ENCODE data around the gene CNBD2.
"Not testable (repeated sequence)": the region's sequence is repeated elsewhere in the genome, so short reads cannot be mapped to it uniquely, and the experiment has no call there.

CNBD2 gene

GRCh38 chr20:36017048-36017951 is 48.9 kb downstream of the CNBD2 start:
- WGBS, 2 donors (ENCODE audit: extremely low coverage in 2 of 2, insufficient read length in 2 of 2, insufficient replicate concordance in 1 of 2): no CpG with 5 or more reads among the region's 11 CpGs
- no peak overlapping the region for H2BK120ac ChIP-seq (ENCODE audit: low read depth, low read length)
- H2BK5ac ChIP-seq (ENCODE audit: low read length): peak overlapping the region; percentile 49
- H3K18ac ChIP-seq (ENCODE audit: low read length): peak overlapping the region; percentile 74
- H3K9me3 ChIP-seq (replicated peaks in 1 of 2; ENCODE audit: control insufficient read depth in 2 of 2, insufficient read depth in 1 of 2, low read depth in 1 of 2, low read length in 2 of 2): no peaks in the 10 kb centered on the region
- no peak overlapping the region for H2BK12ac ChIP-seq (ENCODE audit: low read length)
- no peak overlapping the region for H2AK5ac ChIP-seq (ENCODE audit: low read depth, low read length)
- H4K91ac ChIP-seq (ENCODE audit: low read depth, low read length, poor library complexity): no peak overlapping the region
- H2AFZ ChIP-seq (ENCODE audit: low read length): peak overlapping the region; percentile 20
- peak overlapping the region; percentile 90 for H4K8ac ChIP-seq (ENCODE audit: low read depth, low read length)
- H3K79me1 ChIP-seq (ENCODE audit: low read depth, low read length): no peaks in the 10 kb centered on the region
- H3K14ac ChIP-seq (ENCODE audit: low read length): peak overlapping the region; percentile 9
- no peak overlapping the region for H3K23ac ChIP-seq (ENCODE audit: low read depth, low read length, poor library complexity)
- H3K4me3 ChIP-seq (ENCODE audit: low read length in 2 of 2): no peak overlapping the region
- peak overlapping the region; percentile 30 for H3K9ac ChIP-seq (ENCODE audit: low read depth, low read length, poor library complexity)
- H2BK15ac ChIP-seq (ENCODE audit: low read length): peak overlapping the region; percentile 77
- no peak overlapping the region for H3K4me2 ChIP-seq (ENCODE audit: insufficient read depth, low read length, poor library complexity, severe bottlenecking)
- DNase-seq (ENCODE audit: low spot score): no peak
- no peak overlapping the region for H3K4ac ChIP-seq (ENCODE audit: low read length)
- peaks cover 7 to 9% of the 10 kb centered on the region in 2 donors for H3K4me1 ChIP-seq (ENCODE audit: control insufficient read depth in 2 of 2, insufficient read depth in 1 of 2, low read depth in 1 of 2, low read length in 2 of 2)
- H3K36me3 ChIP-seq (replicated peaks in 1 of 2; ENCODE audit: control insufficient read depth in 2 of 2, insufficient read depth in 2 of 2, low read length in 2 of 2): no peaks in the 10 kb centered on the region
- no peak overlapping the region for H3K27ac ChIP-seq (replicated peaks; ENCODE audit: low read length)
- peaks cover 0 to 4% (median 0%) of the 10 kb centered on the region in 3 experiments for H3K27me3 ChIP-seq (ENCODE audit: control insufficient read depth in 3 of 3, insufficient read depth in 3 of 3, low read depth in 1 of 3, low read length in 3 of 3)

DNA sequence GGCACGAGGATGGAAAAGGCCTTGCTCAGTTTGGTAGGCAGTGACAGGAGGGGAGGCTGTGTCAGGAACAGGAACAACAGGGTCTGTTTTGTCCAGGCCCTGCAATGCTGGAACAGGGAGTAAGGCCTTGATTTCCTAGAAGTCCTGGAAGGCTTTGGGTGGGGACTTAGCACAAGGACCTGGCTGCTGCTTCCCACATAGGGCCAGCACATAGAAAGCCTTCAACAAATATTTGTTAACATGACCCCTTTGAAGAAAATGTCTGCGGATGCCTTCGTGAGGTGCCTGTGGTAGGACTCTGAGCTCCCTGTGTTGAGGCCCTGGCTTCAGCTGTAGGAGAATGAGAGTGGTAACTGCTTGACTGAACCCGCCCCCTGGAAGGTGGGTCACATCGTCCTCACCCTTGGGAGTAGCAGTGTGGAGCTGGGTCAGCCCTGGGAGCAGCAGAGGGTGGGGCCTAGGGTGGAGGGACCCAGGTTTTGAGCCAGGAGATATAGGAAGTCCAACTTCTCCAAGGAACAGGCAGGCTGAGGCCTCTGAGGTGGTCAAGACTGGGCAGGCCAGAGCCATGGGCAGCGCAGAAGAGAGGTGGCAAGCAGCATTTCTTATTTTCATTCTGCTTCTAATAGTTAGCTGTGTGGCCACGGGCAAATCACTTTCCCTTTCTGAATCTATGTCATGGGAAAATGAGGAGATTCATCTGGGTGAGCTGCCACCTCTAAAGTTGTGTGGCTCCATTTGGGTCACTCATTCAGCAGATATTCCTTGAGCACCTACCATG is 50.0 kb downstream of the CNBD2 start:
- Histone ChIP-seq H3K4ac (ENCODE audit: low read length) (no peak overlapping the region), H3K14ac (ENCODE audit: low read length) (no peak overlapping the region), H3K18ac (ENCODE audit: low read length) (no peak overlapping the region), H3K27me3 (ENCODE audit: control insufficient read depth in 3 of 3, insufficient read depth in 3 of 3, low read depth in 1 of 3, low read length in 3 of 3) (peaks cover 0 to 4% (median 0%) of the 10 kb centered on the region in 3 experiments), H3K4me3 (ENCODE audit: low read length in 2 of 2) (no peak overlapping the region), H4K8ac (ENCODE audit: low read depth, low read length) (no peak overlapping the region), H2AK5ac (ENCODE audit: low read depth, low read length) (no peak overlapping the region), H3K4me1 (ENCODE audit: control insufficient read depth in 2 of 2, insufficient read depth in 1 of 2, low read depth in 1 of 2, low read length in 2 of 2) (peaks cover 7 to 9% of the 10 kb centered on the region in 2 donors), H2BK120ac (ENCODE audit: low read depth, low read length) (no peak overlapping the region), H2AFZ (ENCODE audit: low read length) (peak overlapping the region; percentile 21), H2BK15ac (ENCODE audit: low read length) (peak overlapping the region; percentile 34), H3K36me3 (replicated peaks in 1 of 2; ENCODE audit: control insufficient read depth in 2 of 2, insufficient read depth in 2 of 2, low read length in 2 of 2) (no peaks in the 10 kb centered on the region), H3K27ac (replicated peaks; ENCODE audit: low read length) (no peak overlapping the region), H3K9ac (ENCODE audit: low read depth, low read length, poor library complexity) (no peak overlapping the region), H2BK12ac (ENCODE audit: low read length) (peak overlapping the region; percentile 10), H3K9me3 (replicated peaks in 1 of 2; ENCODE audit: control insufficient read depth in 2 of 2, insufficient read depth in 1 of 2, low read depth in 1 of 2, low read length in 2 of 2) (no peaks in the 10 kb centered on the region), H3K79me1 (ENCODE audit: low read depth, low read length) (no peaks in the 10 kb centered on the region), H4K91ac (ENCODE audit: low read depth, low read length, poor library complexity) (no peak overlapping the region), H3K23ac (ENCODE audit: low read depth, low read length, poor library complexity) (no peak overlapping the region), H2BK5ac (ENCODE audit: low read length) (no peak overlapping the region), H3K4me2 (ENCODE audit: insufficient read depth, low read length, poor library complexity, severe bottlenecking) (no peak overlapping the region)
- no peak for DNase-seq (ENCODE audit: low spot score)
- WGBS, 2 donors (ENCODE audit: extremely low coverage in 2 of 2, insufficient read length in 2 of 2, insufficient replicate concordance in 1 of 2): no CpG with 5 or more reads among the region's 7 CpGs

- not testable (repeated sequence) for H3K4me1 ChIP-seq (ENCODE audit: control insufficient read depth in 2 of 2, insufficient read depth in 1 of 2, low read depth in 1 of 2, low read length in 2 of 2); H2BK5ac ChIP-seq (ENCODE audit: low read length); H4K8ac ChIP-seq (ENCODE audit: low read depth, low read length); H2BK12ac ChIP-seq (ENCODE audit: low read length); H3K9me3 ChIP-seq (replicated peaks in 1 of 2; ENCODE audit: control insufficient read depth in 2 of 2, insufficient read depth in 1 of 2, low read depth in 1 of 2, low read length in 2 of 2); H2BK15ac ChIP-seq (ENCODE audit: low read length); H3K4me3 ChIP-seq (ENCODE audit: low read length in 2 of 2); H3K18ac ChIP-seq (ENCODE audit: low read length); H3K36me3 ChIP-seq (replicated peaks in 1 of 2; ENCODE audit: control insufficient read depth in 2 of 2, insufficient read depth in 2 of 2, low read length in 2 of 2); H3K27ac ChIP-seq (replicated peaks; ENCODE audit: low read length); H3K79me1 ChIP-seq (ENCODE audit: low read depth, low read length); H3K14ac ChIP-seq (ENCODE audit: low read length); H4K91ac ChIP-seq (ENCODE audit: low read depth, low read length, poor library complexity); H3K9ac ChIP-seq (ENCODE audit: low read depth, low read length, poor library complexity); DNase-seq (ENCODE audit: low spot score); H2AFZ ChIP-seq (ENCODE audit: low read length); H3K4me2 ChIP-seq (ENCODE audit: insufficient read depth, low read length, poor library complexity, severe bottlenecking); H3K4ac ChIP-seq (ENCODE audit: low read length); H2AK5ac ChIP-seq (ENCODE audit: low read depth, low read length); H2BK120ac ChIP-seq (ENCODE audit: low read depth, low read length); H3K23ac ChIP-seq (ENCODE audit: low read depth, low read length, poor library complexity)
- H3K27me3 ChIP-seq (ENCODE audit: control insufficient read depth in 3 of 3, insufficient read depth in 3 of 3, low read depth in 1 of 3, low read length in 3 of 3): peaks cover 0 to 28% (median 0%) of the 10 kb centered on the region in 3 experiments
- no CpG with 5 or more reads among the region's 7 CpGs for WGBS, 2 donors (ENCODE audit: extremely low coverage in 2 of 2, insufficient read length in 2 of 2, insufficient replicate concordance in 1 of 2)
Measured at GRCh38 chr20:36026131-36026530, 57.7 kb downstream of the CNBD2 start.

All from neuronal stem cell (in vitro differentiated cells).